Karpas-422 (cell line): ENCODE results near the gene NCOA6. TPM values are rescaled to one million over a fixed set of nuclear protein-coding genes. Genes with fewer than 3 reads are reported as not detected.

Source experiments
- DNase-seq: peaks from one replicate; pipeline ENCODE4 v3.0.0-alpha.2; 2015
- H2AFZ ChIP-seq: fragments of 200-600 bp; sonication (generic); 2 replicates; pipeline ENCODE4 v1.6.1; 2014; ENCODE audit warnings: antibody characterized with exemption, low read length, mixed read lengths
- H3K27ac ChIP-seq: fragments of 200-600 bp; sonication (generic); 2 replicates; pipeline ENCODE4 v1.5.1; 2014; ENCODE audit warnings: mild to moderate bottlenecking, low read length, moderate library complexity
- H3K27me3 ChIP-seq: fragments of 200-600 bp; sonication (generic); 2 replicates; pipeline ENCODE4 v1.6.1; 2014; ENCODE audit warnings: low read length, mixed read lengths
- H3K36me3 ChIP-seq: fragments of 200-600 bp; sonication (generic); 2 replicates; pipeline ENCODE4 v1.6.1; 2014; ENCODE audit warnings: low read length, mixed read lengths; ENCODE audit not compliant: insufficient read depth
- H3K4me1 ChIP-seq: fragments of 200-600 bp; sonication (generic); 2 replicates; pipeline ENCODE4 v1.6.1; 2014; ENCODE audit warnings: mild to moderate bottlenecking, low read length, mixed read lengths
- H3K4me2 ChIP-seq: fragments of 200-600 bp; sonication (generic); 2 replicates; pipeline ENCODE4 v1.6.1; 2014; ENCODE audit warnings: low read length, low read depth, mild to moderate bottlenecking; ENCODE audit not compliant: poor library complexity, severe bottlenecking
- H3K4me3 ChIP-seq: fragments of 200-600 bp; sonication (generic); 2 replicates; pipeline ENCODE4 v1.5.1; 2014; ENCODE audit warnings: mild to moderate bottlenecking, antibody characterized with exemption, low read length, mixed read lengths
- H3K79me2 ChIP-seq: fragments of 200-600 bp; sonication (generic); 2 replicates; pipeline ENCODE4 v1.6.1; 2014; ENCODE audit warnings: mild to moderate bottlenecking, low read length, mixed read lengths
- H3K9ac ChIP-seq: fragments of 200-600 bp; sonication (generic); 2 replicates; pipeline ENCODE4 v1.6.0; 2014; ENCODE audit warnings: low read length
- H3K9me2 ChIP-seq: fragments of 200-600 bp; sonication (generic), shearing (Covaris generic); replicated peaks from 2 replicates; pipeline ENCODE4 v1.6.0; 2014; ENCODE audit warnings: mild to moderate bottlenecking, low read length, moderate library complexity; ENCODE audit not compliant: insufficient read depth
- H3K9me3 ChIP-seq: fragments of 300-700, 200-600 bp; sonication (generic); 2 replicates; pipeline ENCODE4 v1.6.1; 2014; ENCODE audit warnings: low read length, mixed read lengths
- H4K20me1 ChIP-seq: fragments of 200-600 bp; sonication (generic); 2 replicates; pipeline ENCODE4 v1.6.1; 2014; ENCODE audit warnings: mild to moderate bottlenecking, antibody characterized with exemption, low read length, low read depth; ENCODE audit not compliant: insufficient read depth
- small RNA-seq: library from RNA; depleted of rRNA; stranded (forward); fragments of <200 nt; gene quantifications from one replicate; pipeline ENCODE3, GENCODE V24; 2014
- total RNA-seq: library from RNA; depleted of rRNA; stranded (reverse); fragments of >200 nt; shearing (Covaris generic); gene quantifications from 2 replicates; pipeline ENCODE4 v1.2.3, GENCODE V29; 2014; ENCODE audit warnings: low replicate concordance; rRNA removed

NCOA6 gene
- total RNA-seq, 1 experiment from 2014 or later = 15.4 TPM

DNA sequence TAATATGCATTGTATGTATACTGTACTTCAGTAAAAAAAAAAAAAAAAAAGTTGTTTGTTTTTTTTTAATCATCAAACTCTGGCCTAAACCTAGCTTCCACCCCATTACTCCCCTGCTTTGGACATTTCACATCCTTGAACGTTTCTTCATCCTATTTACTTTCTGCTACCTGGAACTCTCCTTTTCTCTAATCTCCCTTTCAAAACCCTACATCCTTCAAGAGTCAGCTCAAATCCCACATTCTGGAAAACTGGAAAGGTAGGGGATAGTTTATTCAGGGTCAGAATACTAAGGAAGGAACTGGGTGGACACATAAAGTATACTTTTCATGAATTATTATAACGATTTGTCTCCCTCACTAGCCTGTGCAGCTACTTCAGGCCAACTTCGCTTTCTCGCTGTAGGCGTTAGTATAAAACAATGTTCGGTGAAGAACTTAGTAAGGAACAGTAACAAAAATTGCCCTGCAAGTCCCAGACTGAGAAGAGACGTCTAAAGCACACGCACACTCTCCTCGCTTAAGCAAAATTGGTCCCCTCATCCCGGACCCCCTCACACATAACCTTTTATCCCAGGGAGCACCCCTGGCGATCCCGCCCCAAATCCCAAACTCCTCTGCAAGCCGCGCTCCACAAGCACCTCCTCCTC lies 149.3 kb downstream of the NCOA6 start:
- Histone ChIP-seq H3K9ac (peak overlapping the region; percentile 74), H3K9me3 (no peaks in the 10 kb centered on the region), H3K27me3 (no peaks in the 10 kb centered on the region), H3K79me2 (peaks cover 31% of the 10 kb centered on the region), H3K36me3 (no peaks in the 10 kb centered on the region), H2AFZ (no peak overlapping the region), H3K4me1 (peaks cover 24% of the 10 kb centered on the region), H3K4me2 (peak overlapping the region; percentile 91), H3K27ac (peak overlapping the region; percentile 33; the same call in 1 of the 2 replicates), H4K20me1 (no peaks in the 10 kb centered on the region), H3K9me2 (no peaks in the 10 kb centered on the region), H3K4me3 (peak overlapping the region; percentile 91)
- peak; percentile 62 for DNase-seq

- Histone ChIP-seq H3K9me2 (no peaks in the 10 kb centered on the region), H3K4me2 (peak overlapping the region; percentile 91), H4K20me1 (no peaks in the 10 kb centered on the region), H3K27ac (no peak overlapping the region), H3K9ac (0 out of 2 replicates have a peak overlapping the region, but pooled peaks have one; percentile 74), H3K4me3 (peak overlapping the region; percentile 91), H3K27me3 (no peaks in the 10 kb centered on the region), H2AFZ (no peak overlapping the region), H3K79me2 (peaks cover 31% of the 10 kb centered on the region), H3K4me1 (peaks cover 21% of the 10 kb centered on the region), H3K9me3 (no peaks in the 10 kb centered on the region), H3K36me3 (no peaks in the 10 kb centered on the region)
- DNase-seq = no peak
Observed at GRCh38 chr20:34675561-34675960, 149.9 kb downstream of the NCOA6 start.

GRCh38 chr20:34673412-34673811 lies 152.0 kb downstream of the NCOA6 start:
- Histone ChIP-seq H3K9me3 (no peaks in the 10 kb centered on the region), H3K4me3 (no peak overlapping the region), H3K4me2 (no peak overlapping the region), H3K9me2 (no peaks in the 10 kb centered on the region), H4K20me1 (no peaks in the 10 kb centered on the region), H3K36me3 (no peaks in the 10 kb centered on the region), H3K27ac (no peak overlapping the region), H3K79me2 (peaks cover 38% of the 10 kb centered on the region), H2AFZ (no peak overlapping the region), H3K27me3 (no peaks in the 10 kb centered on the region), H3K9ac (no peak overlapping the region), H3K4me1 (peaks cover 18% of the 10 kb centered on the region)
- DNase-seq = peak; percentile 32

GRCh38 chr20:34669094-34669493 lies 156.4 kb downstream of the NCOA6 start:
- no peak overlapping the region for H2AFZ ChIP-seq

More at GRCh38 chr20:34669094-34669493, 156.4 kb downstream of the NCOA6 start:
- no peak overlapping the region for H3K9ac ChIP-seq
- no peaks in the 10 kb centered on the region for H3K4me1 ChIP-seq
- DNase-seq = no peak
- no peaks in the 10 kb centered on the region for H3K9me3 ChIP-seq
- H3K4me2 ChIP-seq = no peak overlapping the region
- H3K36me3 ChIP-seq = no peaks in the 10 kb centered on the region
- H3K27ac ChIP-seq = no peak overlapping the region
- H3K27me3 ChIP-seq = no peaks in the 10 kb centered on the region
- H3K9me2 ChIP-seq = no peaks in the 10 kb centered on the region
- peaks cover 43% of the 10 kb centered on the region for H3K79me2 ChIP-seq
- H4K20me1 ChIP-seq = no peaks in the 10 kb centered on the region
- H3K4me3 ChIP-seq = no peak overlapping the region

Small RNA genes within 50 kb of the gene (small RNA-seq; reads per million reads assigned to genes)
- not detected for gene AL118520.1

Other genes with a start within 250 kb of the NCOA6 start
- 13.0 and 18.4 TPM in 2 replicates for gene PIGU, start 148.6 kb downstream of the NCOA6 start, total RNA-seq
- gene TP53INP2, start 121.3 kb downstream of the NCOA6 start, total RNA-seq = 4.6 and 8.1 TPM in 2 replicates
- not detected in 2 replicates for gene GGT7, start 47.2 kb upstream of the NCOA6 start, total RNA-seq
- 0.79 and 6.5 TPM in 2 replicates for gene ACSS2, start 51.0 kb upstream of the NCOA6 start, total RNA-seq
- 24.7 and 36.9 TPM in 2 replicates for gene GSS, start 130.2 kb upstream of the NCOA6 start, total RNA-seq
- 0.07 TPM in 1 of 2 replicates, not detected in the other for gene MYH7B, start 130.2 kb upstream of the NCOA6 start, total RNA-seq